ENCODE results near the gene GIPC1. TPM values are rescaled to one million over a fixed set of nuclear protein-coding genes. Genes with fewer than 3 reads are reported as not detected.

GIPC1 gene
- total RNA-seq (2022; extraction: Qiagen RNA extraction): 91.4 to 163 TPM (median 158 TPM) in 5 replicates

DNA sequence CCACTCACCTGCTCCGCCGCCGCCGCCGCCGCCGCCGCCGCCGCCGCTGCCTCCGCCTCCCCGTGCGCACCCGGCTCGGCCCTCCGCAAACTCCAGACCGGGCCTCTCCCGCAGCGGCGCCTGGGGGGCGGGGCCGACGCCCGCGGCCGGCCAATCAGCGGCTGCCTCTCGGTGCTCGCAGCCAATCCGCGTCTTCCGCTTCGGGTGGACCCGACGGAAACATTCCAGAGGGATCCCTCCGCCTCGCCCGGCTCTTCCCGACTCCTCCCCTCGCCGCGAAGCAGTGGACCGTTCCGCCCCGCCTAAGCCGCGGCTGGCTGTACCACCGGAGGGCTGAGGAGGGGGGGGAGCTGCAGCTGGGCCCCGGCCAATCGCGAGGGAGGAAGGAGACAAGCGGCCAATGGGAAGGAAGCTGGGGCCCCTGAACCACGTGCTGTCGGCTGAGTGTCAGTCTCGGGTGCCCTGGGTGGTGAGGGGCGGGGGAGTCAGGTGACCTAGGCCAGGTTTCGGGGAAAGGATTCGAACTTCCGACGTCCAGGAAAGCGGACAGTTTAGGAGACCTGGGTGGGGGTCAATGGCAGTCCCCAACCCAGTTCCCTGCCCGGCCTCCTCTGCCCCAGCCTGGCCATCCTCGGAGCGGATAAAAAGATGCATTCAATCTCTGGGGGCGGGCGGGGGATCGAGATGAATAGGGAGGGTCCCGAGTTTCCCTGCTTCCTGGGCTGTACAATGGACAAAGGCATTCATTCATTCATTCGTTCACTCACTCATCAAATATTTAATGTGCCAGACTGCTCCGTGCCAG, at the start of gene GIPC1:
TSS of gene GIPC1 (minus strand) at position 99 of the 805 bp plus-strand sequence. CDS start 13,151 bp downstream, outside the sequence.

DNA sequence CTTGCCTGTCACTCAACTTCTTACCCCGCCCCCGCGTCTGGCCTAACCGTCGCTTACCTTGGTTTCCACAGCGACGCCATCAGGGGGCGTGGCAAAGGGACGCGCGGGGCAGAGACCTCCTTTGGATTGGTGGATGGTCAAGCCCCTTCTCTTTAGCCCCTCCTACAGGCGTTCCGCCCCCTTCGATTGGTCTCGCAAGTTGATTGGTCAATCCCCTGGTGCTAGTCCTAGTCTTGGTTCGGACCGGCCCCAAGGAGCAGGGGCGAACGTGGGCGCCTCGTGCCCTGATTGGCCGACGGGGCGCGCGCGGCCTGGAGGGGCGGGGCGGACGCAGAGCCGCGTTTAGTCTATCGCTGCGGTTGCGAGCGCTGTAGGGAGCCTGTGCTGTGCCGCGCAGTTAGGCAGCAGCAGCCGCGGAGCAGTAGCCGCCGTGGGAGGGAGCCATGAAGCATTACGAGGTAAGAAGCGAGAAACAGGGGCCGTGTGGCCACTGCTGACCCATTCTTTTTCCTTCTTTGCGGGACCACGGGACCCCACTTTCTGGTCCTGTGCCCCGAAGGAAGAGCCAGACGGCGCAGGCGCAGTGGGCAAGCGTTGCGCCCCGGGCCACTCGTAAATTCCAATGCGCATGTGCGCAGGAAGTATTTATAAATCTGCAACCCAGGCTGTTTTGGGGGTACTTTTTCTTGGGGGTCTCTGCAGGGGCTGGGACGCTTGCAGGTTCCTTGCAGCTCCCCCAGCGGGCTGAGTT, 33.5 kb upstream of the GIPC1 start, which contains the start of gene TECR:
TSS of gene TECR (plus strand) at position 341 of the 751 bp plus-strand sequence. CDS start at position 444, 103 bp downstream.

DNA sequence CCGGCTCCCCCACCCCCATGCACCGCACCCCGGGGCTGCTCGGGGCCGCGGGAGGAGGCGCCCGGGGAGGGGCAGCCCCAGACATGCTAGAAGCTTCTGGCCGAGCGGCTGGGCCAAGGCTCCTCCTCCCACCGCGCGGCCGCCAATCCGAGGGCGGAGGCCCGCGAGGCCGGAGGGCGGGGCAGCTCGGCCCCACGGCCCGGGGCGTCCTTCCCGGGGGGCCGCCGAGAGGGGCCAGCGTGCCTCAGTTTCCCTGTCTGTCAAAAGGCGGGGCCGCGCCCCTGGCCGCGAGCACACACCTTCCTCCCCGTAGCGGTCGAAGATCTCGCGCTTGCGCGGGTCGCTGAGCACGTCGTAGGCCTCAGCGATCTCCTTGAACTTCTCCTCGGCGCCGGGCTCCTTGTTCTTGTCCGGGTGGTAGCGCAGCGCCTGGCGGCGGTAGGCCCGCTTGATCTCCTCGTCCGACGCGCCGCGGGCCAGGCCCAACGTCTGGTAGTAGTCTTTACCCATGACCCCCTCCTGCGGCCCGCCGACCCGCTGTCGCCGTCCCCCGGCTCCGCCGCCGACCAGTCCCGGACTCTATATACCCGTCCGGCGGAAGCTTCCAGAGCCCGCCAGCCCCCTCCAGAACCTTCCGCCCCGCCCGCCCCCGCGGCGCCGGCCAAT, 22.0 kb upstream of the GIPC1 start, which contains the start of gene DNAJB1:
TSS of gene DNAJB1 (minus strand) at position 558 of the 666 bp plus-strand sequence. CDS start at position 510, 48 bp downstream.

GRCh38 chr19:14475251-14476073, 20.5 kb downstream of the GIPC1 start, which contains the start of gene PTGER1:
TSS of gene PTGER1 (minus strand) at chr19:14475354. CDS start at chr19:14474320, 1,034 bp downstream.

DNA sequence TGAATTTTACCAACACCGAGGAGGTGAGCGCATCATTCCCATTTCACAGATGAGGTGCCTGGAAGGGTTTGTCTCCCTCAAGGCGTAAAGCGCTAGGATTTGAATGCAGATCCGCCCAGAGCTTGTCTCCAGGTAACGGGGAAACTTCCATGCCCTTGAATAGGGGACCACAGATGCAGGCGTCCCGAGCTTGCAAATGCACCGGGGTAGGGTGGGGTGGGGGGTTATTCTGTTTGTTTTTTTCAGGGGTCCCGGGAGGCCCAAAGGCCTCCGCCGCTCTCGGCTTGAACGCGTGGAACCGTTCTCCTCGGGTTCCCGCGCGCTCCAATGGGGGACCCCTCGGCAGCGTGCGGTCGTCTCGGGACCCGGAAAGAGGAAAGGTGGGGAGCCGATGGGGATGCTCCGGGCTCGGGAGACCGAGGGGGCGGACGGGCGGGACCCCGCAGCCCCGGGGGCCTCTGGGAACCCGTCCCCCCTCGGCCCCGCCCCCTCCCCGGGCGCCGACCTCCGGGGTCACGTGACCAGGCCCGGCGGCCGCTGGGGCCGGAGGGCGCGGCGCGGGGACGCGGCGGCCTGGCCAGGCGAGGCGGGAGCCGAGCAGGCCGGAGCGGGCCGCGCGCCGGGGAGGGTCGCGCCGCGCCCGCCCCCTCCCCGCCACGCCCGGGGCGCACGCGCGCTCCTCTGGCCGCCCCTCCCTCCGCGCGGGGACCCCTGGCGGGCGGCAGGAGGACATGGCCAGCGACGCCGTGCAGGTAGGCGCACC, 63.0 kb downstream of the GIPC1 start, which contains the start of gene PKN1:
TSS of gene PKN1 (plus strand) at position 516 of the 763 bp plus-strand sequence. CDS start at position 732, 216 bp downstream.

Other genes starting within 250 kb of the GIPC1 start
- gene ADGRE5, start 114.7 kb downstream of the GIPC1 start, total RNA-seq (2022; extraction: Qiagen RNA extraction): 66.9 to 87.5 TPM (median 83.9 TPM) in 5 replicates
- 106 to 130 TPM (median 119 TPM) in 5 replicates for gene DDX39A, start 76.8 kb downstream of the GIPC1 start, total RNA-seq (2022; extraction: Qiagen RNA extraction)
- 65.6 to 93.4 TPM (median 81.1 TPM) in 5 replicates for gene PKN1, start 62.8 kb downstream of the GIPC1 start, total RNA-seq (2022; extraction: Qiagen RNA extraction)
- gene PTGER1, start 20.8 kb downstream of the GIPC1 start, total RNA-seq (2022; extraction: Qiagen RNA extraction): 0.08 to 0.14 TPM (median 0.12 TPM) in 4 of 5 replicates, not detected in the other
- 184 to 267 TPM (median 235 TPM) in 5 replicates for gene DNAJB1, start 22.3 kb upstream of the GIPC1 start, total RNA-seq (2022; extraction: Qiagen RNA extraction)
- 142 to 192 TPM (median 181 TPM) in 5 replicates for gene TECR, start 33.5 kb upstream of the GIPC1 start, total RNA-seq (2022; extraction: Qiagen RNA extraction)
- 160 to 195 TPM (median 190 TPM) in 5 replicates for gene NDUFB7, start 75.9 kb upstream of the GIPC1 start, total RNA-seq (2022; extraction: Qiagen RNA extraction)
- not detected in 5 replicates for gene CLEC17A, start 87.0 kb upstream of the GIPC1 start, total RNA-seq (2022; extraction: Qiagen RNA extraction)
- not detected in 5 replicates for gene ADGRE3, start 178.7 kb upstream of the GIPC1 start, total RNA-seq (2022; extraction: Qiagen RNA extraction)
- 2.2 to 3.4 TPM (median 2.7 TPM) in 5 replicates for gene ZNF333, start 193.9 kb upstream of the GIPC1 start, total RNA-seq (2022; extraction: Qiagen RNA extraction)

Measured in A549 treated with dexamethasone at 1 μM for 4 hours (cell line).